Stimulated activated CD4-positive, alpha-beta T cell treated with anti-CD3 and anti-CD28 coated beads, Interleukin-1b, Interleukin-23, amount 100 ng/mL, for 1 hour (primary cell): ENCODE data around the gene MYO18B.

Source experiments
- DNase-seq, 2 donors: peaks; one replicate each; pipeline ENCODE4 v3.0.0-alpha.2; 2020; ENCODE audit warnings: low read depth in 2 of 2

The MYO18B gene

DNA sequence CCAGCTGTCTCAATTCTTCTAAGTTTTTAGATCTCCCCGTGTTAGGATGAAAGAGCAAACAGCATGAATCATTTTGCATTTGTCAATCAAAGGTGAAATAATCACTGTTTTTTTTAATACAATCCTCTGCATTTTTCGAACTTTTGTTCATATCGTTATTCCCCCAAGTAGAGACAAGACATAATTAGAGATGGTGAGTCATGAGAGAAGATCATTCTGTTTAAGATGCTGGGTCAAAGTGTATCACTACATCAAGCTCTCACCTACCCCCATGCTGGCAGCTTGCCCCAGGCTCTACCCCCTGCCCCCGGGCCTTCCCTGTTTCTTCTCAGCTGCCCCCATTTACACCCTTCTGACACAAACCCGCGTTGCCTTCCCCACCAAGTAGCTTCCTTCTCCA is 30.5 kb upstream of the MYO18B start:
- DNase-seq = no peak

- DNase-seq = no peak
Measured at GRCh38 chr22:25712661-25713400, 29.2 kb upstream of the MYO18B start.

GRCh38 chr22:25714070-25714469 is 27.9 kb upstream of the MYO18B start:
- no peak for DNase-seq

- no peak for DNase-seq
Measured at GRCh38 chr22:25714739-25715138, 27.2 kb upstream of the MYO18B start.

- DNase-seq = no peak
Measured at GRCh38 chr22:25716637-25717036, 25.4 kb upstream of the MYO18B start.

- no peak for DNase-seq
Measured at GRCh38 chr22:25718135-25718840, 23.7 kb upstream of the MYO18B start.

DNA sequence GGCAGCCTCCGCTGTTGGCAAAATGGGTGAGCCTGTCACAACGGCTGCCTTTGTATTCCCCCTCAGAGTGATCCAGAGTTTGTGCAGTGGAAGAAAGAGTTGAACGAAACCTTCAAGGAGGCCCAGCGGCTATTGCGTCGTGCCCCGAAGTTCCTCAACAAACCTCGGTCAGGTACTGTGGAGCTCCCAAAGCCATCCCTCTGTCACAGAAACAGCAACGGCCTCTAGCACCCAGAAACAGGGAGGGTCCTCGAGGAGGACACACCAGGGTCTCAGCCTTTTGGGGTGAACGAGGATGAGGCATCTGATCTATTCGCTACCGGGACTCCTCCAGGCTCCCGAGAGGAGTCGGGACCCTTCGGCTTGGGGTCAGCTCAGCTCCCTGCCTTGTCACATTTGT is 19.8 kb upstream of the MYO18B start:
- no peak for DNase-seq

DNA sequence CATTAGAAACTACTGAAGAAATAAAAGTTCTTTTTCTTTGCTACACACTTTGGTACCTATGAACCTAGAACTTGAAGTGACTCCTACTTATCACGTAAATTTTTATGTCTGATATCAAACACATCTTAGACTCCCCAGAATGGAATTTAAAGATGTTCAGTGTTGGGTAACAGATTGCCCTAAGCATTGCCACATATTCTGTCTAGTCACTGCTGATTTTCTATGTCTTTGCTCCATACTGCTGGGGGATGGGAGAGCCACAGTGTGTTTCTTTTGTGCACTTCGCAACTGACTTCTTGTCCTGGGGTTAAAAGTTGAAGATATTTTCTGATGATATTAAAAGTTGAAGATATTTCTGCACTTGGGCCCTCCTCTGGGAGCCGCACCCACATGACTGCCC is 19.4 kb upstream of the MYO18B start:
- no peak for DNase-seq

DNA sequence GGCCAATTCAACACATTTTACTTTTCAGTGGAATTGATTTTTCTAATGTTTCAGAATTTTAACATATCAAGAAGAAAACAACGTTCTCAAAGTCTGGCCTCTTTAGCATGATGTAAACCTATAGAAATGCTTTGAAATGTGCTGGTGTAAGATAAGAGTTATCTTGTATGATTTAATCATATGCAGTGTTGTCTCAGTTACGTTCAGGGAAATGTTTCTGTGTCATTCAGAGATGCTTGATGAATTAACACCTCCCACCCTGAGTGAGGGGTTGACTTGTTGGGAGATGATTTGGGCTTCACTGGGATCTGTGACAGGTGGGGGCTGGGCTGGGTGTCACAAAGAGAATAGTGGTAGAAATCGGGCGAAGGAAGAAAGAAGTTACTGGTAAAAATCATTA is 15.7 kb upstream of the MYO18B start:
- DNase-seq = no peak

DNA sequence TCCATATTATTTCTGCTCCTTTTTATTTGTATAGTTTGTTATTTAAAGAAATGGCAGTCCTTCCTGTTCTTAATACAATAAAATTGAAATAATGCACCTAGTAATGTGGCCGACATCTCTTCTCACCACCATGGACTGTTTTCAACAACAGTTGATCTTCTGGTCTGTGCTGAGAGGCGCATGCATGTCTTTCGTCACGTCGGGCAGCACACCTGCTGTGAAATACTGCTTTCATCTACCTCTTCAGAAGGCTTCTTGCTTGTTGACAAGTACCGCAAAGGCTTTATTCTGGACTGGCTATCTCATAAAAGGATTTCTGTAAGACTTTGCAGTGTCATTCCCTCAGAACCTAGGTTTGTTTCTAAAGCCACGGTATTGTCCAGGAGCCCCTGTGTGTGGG is 13.9 kb upstream of the MYO18B start:
- no peak for DNase-seq

DNA sequence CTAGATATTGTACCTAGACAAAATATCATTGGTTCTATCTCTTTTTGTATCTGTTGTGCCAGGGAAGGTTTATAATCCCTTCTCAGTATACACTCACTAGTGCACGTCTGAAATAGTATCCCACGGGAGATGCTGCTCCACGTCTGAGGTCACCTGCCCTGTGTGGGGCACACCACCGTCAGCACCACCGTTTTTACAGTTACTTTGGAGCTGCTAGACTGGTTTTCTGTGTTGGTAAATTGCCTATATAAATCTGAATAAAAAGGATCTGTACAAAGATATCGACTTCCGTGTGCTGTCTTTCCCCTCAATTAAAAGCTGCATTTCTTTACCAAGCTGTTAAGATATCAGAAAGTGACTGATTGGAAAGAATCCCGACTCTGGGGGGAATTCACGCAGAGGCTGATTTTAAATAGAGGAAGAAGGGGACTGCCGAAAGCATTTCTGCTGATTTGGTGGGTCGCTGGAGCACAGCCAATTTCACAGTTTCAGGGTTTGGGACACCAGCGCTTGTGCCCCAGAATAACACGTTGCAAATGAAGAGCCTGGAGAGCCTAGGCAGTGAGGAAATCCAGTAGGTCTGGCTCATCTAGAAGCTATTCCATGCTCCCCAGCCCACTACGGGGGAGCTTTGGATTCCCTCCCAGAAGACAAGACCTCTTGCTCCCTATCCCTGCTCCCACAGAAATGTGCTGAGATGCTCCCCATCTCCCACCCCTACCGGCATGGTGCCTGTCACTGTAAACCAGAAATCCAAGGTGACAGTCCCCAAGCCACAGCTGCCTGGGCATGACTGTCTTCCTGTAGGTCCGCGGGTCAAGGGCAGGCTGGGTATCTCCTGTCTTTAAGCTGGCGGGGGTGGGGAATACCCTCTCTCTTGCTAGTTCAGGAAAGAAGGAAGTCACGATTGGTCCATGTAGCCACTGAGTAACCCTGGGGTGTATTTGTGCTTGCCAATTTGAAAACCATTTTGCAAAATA is 12.7 kb upstream of the MYO18B start:
- no peak for DNase-seq

DNA sequence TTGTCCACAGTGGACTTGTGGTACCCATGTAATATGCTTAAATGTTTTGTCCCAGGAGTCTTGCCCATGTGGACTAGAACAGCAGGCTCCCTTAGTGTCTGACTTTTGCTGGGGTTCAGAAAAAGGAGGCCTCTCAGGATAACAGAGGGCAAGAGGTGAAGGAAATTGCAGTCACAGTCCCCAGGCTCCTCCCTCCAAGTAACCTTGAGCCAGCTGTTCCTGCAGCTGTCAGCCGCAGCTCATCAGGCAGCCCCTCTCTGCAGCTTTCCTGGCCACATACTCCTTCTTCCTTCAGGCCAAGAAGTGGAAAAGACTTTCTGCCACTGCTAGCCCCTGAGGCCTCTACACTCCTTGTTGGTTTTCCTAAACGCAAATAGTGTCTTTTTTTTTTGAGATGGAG is 6.3 kb upstream of the MYO18B start:
- no peak for DNase-seq

- DNase-seq = no peak
Measured at GRCh38 chr22:25736378-25737011, 5.5 kb upstream of the MYO18B start.

DNA sequence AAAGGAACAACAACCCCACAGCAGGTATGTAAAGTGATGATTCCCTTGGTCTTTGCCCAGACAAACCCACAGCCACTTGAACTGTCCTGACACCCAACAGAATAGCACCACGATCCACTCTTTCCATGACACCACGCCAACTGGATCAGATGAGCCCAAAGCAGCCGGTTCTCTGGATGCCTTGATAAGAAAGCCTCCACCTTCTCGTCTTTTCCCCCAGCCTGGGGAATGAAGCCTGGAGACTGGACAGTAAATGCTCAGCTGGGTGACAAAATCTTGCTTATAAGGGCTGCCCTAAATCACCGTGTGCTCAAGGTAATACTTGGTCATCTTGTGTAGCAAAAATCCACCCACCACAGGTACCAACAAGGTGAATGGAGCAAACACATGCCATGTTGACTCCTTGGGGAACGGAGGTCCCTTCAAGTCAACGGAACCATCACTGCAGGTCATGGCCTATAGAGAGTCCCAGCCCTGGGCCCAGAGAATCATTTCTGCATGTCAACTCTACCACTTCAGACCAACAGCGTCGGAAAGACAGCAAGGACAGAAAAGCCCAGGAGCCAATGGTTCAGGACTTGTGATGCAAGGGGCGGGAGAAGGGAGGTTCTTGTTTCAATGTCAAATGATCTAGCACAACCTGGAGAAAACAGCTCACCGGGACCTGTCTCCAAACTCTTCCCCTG is 2.2 kb upstream of the MYO18B start:
- no peak for DNase-seq

GRCh38 chr22:25742918-25743708 is 1.1 kb downstream of the MYO18B start:
- DNase-seq = no peak

DNA sequence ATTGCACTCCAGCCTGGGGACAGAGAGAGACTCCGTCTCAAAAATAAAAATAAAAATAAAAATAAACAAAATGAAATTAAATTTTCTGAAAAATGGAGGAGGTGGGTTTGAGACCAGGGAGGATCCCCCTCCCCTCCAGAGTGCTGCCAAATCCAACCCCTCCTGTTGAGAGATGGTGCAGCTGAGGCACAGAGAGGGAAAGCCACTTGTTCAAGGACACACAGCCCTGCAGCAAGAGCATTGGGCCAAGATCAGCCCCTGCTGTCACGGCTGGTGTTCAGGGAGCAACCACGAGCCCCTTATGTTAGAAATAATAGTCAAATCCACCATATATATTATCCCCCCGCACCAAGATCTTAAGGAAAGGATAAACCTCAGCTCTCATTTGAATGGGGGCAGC is 2.7 kb downstream of the MYO18B start:
- no peak for DNase-seq

DNA sequence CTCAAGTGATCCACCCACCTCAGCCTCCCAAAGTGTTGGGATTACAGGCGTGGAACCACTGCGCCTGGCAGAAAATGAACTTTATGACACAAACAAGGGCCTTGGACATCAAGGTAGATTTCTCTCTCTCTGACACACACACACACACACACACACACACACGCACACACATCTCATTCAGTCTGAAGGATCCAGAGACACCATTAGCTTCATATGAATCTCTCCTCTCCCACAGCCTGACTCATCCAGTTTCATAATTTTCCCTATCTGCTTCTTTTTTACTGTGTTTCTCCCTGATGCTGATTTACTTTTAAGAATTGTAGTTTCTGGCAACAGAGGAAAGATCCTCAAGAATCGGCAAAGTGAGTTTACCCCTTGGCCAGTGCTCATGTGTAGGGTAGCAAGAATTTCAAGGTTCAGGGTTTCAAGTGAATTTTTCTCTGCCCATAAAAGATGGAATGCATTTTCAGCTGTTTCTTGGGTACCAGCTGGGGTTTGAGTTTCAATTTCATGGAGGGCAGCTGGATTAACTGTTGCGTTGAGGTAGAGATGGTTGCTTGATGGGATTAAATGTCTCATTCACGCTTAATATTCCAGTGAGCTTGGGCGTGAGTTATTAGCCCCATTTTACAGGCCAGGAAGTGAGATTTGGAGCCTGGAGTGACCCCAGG is 3.5 kb downstream of the MYO18B start:
- DNase-seq = no peak

DNA sequence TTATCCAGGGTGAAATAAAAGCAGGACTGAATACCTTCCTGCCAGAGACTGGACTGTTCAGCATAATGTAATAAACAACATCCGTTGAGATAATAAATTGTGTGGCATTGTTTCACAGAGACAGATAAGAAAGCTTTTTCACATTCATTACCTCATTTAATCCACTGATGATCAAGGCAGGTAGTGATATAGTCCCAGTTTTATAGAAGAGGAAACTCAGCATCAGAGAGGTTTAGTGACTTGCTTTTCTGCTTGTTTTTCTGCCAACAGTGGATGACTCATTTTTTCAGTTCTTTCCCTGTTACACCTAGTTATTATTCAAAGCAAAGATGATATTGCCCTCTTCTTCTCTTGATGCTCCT is 4.0 kb downstream of the MYO18B start:
- no peak for DNase-seq

DNA sequence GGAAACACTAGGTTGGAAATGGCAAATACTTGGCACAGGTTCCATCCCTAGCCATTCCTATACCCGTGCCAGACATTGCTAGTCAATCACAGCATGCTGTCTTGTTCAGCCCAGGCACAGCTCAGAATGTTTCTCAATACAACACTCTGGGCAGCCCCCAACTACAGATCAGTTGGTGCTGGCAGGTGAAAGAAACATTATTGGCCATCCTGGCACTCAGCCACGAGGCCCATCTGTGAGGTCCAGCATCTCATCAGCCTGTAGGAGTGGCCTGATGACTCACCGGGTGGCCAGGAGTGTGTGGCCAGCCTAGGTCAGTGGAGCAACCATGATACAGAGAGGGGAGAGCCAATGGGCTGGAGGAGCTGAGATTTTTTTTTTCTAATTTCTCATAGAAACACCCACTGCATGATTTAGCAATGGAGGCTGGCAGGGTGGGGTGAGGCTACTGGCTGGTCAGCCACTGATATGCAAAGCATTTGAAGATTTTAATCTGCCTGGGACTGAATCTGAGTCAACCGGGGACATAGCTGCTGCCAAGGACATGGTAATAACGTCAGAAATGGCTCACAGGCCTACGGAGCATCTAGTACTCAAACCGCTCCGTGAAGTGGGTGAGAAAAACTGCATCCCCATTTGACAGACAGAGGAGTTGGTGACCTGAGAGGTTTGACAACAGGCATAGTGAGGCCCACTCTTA is 5.4 kb downstream of the MYO18B start:
- DNase-seq = no peak
